Measurements from ENCODE around the gene DAAM1.

DNA sequence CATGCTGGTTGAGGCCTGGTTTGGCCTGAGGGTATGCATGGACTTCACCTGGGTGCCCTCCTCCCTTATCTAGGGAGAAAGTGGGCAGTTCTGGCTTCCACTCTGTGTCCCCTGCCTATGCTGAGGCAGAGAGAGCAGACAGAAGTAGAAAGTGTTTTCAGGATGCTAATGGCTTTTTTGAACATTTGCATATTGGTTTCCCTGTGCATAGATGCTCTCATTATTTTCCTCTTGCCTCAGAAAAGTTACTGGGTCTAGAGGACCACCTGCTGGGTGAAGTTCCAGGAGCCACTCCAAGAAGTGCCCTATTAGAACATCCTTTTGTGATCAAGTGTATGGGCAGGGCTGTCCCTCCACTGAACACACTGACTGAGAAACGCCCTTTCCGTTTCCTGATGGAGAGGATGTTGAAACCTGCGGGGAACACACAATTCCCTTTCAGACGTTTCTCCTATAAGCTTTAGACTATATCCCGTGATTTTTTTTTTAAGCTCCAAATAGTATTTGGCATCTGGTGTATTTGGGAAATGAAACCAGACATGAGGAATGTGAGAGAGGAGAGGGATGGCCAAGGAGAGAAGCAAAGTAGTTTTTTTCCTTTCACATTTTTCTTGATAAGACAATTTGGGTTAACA is 66.6 kb downstream of the DAAM1 start:
- TF ChIP-seq, protein P1, sequence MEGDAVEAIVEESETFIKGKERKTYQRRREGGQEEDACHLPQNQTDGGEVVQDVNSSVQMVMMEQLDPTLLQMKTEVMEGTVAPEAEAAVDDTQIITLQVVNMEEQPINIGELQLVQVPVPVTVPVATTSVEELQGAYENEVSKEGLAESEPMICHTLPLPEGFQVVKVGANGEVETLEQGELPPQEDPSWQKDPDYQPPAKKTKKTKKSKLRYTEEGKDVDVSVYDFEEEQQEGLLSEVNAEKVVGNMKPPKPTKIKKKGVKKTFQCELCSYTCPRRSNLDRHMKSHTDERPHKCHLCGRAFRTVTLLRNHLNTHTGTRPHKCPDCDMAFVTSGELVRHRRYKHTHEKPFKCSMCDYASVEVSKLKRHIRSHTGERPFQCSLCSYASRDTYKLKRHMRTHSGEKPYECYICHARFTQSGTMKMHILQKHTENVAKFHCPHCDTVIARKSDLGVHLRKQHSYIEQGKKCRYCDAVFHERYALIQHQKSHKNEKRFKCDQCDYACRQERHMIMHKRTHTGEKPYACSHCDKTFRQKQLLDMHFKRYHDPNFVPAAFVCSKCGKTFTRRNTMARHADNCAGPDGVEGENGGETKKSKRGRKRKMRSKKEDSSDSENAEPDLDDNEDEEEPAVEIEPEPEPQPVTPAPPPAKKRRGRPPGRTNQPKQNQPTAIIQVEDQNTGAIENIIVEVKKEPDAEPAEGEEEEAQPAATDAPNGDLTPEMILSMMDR (IDR thresholded peaks at IDR 0.05; ENCODE audit: borderline replicate concordance, extremely low read depth, low read length, poor library complexity, severe bottlenecking): no peak
- TF ChIP-seq EZH2 (IDR thresholded peaks at IDR 0.05; ENCODE audit: borderline replicate concordance, low read depth, low read length, severe bottlenecking): no peak
